Fibroblast of the aortic adventitia (primary cell): ENCODE data around the gene CPXM1. TPM values are rescaled to one million over a fixed set of nuclear protein-coding genes. Genes with fewer than 3 reads are reported as not detected.

Source experiments
- DNase-seq: peaks from one replicate; pipeline ENCODE4 v3.0.0-alpha.2; 2010; ENCODE audit warnings: low read depth
- H3K4me3 ChIP-seq: 2 replicates; pipeline ENCODE4 v1.5.1; 2011; ENCODE audit warnings: low read depth, mild to moderate bottlenecking, control low read depth, low read length, moderate library complexity
- total RNA-seq: library from RNA; depleted of rRNA; stranded (reverse); fragments of >200 nt; gene quantifications from 2 replicates; pipeline ENCODE4 v1.2.3, GENCODE V29; 2012; ENCODE audit warnings: low replicate concordance
- TF ChIP-seq, protein P1 (sequence below): IDR thresholded peaks from 2 replicates; pipeline ENCODE4 v1.5.1; 2011; ENCODE audit warnings: mild to moderate bottlenecking, low read length, control low read depth, inconsistent platforms; ENCODE audit not compliant: insufficient read depth

CPXM1 gene
- total RNA-seq, 1 donor, result 3.8 TPM

DNA sequence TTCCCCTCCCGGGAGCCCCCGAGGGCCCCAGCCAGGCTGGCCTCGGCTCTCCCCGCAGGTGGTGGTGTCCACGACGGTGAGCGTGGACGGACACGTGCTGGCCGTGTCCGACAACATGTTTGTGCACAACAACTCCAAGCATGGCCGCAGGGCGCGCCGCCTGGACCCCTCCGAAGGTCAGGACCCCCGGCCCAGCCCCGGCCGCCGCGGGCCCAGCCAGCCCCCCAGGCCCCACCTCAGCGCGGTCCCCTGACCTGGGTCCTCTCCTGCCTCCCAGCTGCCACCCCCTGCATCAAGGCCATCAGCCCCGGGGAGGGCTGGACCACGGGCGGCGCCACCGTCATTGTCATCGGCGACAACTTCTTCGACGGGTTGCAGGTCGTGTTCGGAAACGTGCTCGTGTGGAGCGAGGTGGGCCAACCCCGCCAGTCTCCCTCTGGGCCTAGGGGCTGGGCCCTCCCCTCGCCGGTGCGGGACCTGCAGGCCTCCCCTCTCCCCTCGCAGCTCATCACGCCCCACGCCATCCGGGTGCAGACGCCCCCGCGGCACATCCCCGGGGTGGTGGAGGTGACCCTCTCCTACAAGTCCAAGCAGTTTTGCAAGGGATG lies 51.0 kb downstream of the CPXM1 start:
- TF ChIP-seq, protein P1, sequence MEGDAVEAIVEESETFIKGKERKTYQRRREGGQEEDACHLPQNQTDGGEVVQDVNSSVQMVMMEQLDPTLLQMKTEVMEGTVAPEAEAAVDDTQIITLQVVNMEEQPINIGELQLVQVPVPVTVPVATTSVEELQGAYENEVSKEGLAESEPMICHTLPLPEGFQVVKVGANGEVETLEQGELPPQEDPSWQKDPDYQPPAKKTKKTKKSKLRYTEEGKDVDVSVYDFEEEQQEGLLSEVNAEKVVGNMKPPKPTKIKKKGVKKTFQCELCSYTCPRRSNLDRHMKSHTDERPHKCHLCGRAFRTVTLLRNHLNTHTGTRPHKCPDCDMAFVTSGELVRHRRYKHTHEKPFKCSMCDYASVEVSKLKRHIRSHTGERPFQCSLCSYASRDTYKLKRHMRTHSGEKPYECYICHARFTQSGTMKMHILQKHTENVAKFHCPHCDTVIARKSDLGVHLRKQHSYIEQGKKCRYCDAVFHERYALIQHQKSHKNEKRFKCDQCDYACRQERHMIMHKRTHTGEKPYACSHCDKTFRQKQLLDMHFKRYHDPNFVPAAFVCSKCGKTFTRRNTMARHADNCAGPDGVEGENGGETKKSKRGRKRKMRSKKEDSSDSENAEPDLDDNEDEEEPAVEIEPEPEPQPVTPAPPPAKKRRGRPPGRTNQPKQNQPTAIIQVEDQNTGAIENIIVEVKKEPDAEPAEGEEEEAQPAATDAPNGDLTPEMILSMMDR, result no peak
- DNase-seq, result no peak
- no peak overlapping the region for H3K4me3 ChIP-seq

DNA sequence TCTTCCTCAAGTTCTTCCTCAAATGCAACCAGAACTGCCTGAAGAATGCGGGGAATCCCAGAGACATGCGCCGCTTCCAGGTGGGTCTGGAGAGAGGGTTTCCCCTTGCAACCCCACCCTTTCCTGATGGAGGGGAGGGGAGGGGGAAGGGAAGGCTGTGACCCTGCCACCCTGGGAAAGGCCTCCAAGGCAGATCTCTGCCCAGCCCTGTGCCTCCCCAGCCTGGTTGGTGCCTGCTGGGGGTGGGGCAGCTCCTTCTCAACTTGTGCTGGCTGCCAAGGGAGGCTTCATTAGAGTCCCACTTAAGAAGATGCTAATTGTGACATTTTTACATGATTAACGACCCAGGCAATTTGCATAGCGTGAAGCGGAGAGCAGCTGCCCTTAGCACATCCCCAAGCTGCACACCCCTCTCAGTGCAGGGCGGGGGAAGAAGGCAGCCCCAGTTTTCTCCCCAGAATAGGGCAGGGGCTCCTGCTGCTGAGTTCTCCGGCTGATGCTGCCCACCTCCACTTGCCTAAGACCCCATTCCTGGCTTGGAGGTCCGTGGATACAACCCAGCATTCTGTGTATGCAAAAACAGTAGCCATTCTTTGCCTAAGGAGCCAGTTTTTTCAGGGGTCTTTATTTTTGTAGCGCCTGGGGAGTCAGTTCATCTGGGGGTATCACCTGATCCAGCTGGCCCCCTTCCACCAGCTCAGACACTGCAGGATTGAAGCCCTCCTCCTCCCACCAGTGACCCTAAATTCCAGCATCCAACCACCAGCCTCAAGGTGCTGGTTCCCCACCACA lies 51.7 kb downstream of the CPXM1 start:
- DNase-seq, result no peak
- TF ChIP-seq, protein P1, result no peak
- no peak overlapping the region for H3K4me3 ChIP-seq

- no peak for DNase-seq
- no peak overlapping the region for H3K4me3 ChIP-seq
- TF ChIP-seq, protein P1, result no peak
These were observed 52.7 kb downstream of the CPXM1 start for GRCh38 chr20:2747676-2748235.

- no peak overlapping the region for H3K4me3 ChIP-seq
- no peak for DNase-seq
- TF ChIP-seq, protein P1, result no peak
These were observed 53.7 kb downstream of the CPXM1 start for GRCh38 chr20:2746636-2747265.

DNA sequence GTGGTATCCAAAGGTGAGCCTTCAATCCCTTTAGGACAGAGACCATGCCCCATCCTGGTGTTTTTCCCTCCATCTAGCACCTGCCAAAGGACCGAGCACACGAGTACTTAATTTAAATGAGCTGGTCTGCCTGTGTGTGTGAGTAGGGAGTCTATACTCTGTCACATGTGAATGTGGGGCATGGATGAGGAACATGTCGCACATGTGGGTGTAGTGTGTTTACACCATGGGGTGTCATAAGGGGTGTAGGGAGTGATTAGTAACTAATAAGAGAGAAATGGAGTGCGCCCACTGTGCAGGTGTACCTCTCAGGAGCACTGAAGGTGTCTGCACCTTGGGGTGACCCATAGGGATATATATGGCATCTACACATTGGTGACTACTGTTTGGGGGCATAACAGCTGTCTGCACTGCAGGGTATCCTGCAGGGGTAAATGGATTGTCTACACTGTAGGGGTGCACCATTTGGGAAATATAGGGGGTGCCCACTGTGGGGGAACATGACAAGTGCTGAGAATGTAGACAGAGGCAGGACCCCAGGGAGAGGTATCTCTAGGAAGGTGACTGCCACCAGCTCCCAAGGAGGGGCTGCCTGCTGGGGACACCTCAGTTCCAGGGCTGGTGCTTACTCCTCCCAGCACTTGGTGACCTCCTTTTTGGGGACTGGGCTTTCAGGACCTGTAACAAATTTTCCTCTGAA lies 54.3 kb downstream of the CPXM1 start:
- TF ChIP-seq, protein P1, result no peak
- H3K4me3 ChIP-seq, result no peak overlapping the region
- no peak for DNase-seq
